Loucy (cell line): Measurements from ENCODE around the gene LPCAT2.

ENCODE experiments used
- H2AFZ ChIP-seq: fragments of 200-600 bp; sonication (generic); 2 replicates; pipeline ENCODE4 v1.6.0; 2016; ENCODE audit warnings: antibody characterized with exemption, mild to moderate bottlenecking, low read length, moderate library complexity
- H3F3A ChIP-seq: fragments of 200-600 bp; 2 replicates; pipeline ENCODE4 v1.6.0; 2016; ENCODE audit warnings: antibody characterized with exemption, low read depth, mild to moderate bottlenecking
- H3K27me3 ChIP-seq: fragments of 200-600 bp; sonication (generic); 2 replicates; pipeline ENCODE4 v1.6.1; 2014; ENCODE audit warnings: low read length, mild to moderate bottlenecking; ENCODE audit not compliant: insufficient read depth, poor library complexity, severe bottlenecking
- H3K36me3 ChIP-seq: fragments of 200-600 bp; sonication (generic); 2 replicates; pipeline ENCODE4 v1.6.1; 2016; ENCODE audit warnings: low read length; ENCODE audit not compliant: insufficient read depth
- H3K4me1 ChIP-seq: fragments of 200-600 bp; sonication (generic); 2 replicates; pipeline ENCODE4 v1.5.1; 2014; ENCODE audit warnings: low read length, mild to moderate bottlenecking; ENCODE audit not compliant: insufficient read depth, poor library complexity, severe bottlenecking
- H3K4me2 ChIP-seq: fragments of 200-600 bp; sonication (generic); 2 replicates; pipeline ENCODE4 v1.6.0; 2014; ENCODE audit warnings: antibody characterized with exemption, low read length, low read depth, mild to moderate bottlenecking; ENCODE audit not compliant: poor library complexity, severe bottlenecking
- H3K4me3 ChIP-seq: fragments of 200-600 bp; sonication (generic); 2 replicates; pipeline ENCODE4 v1.5.1; 2014; ENCODE audit warnings: low read length, mild to moderate bottlenecking, mixed read lengths; ENCODE audit not compliant: poor library complexity, severe bottlenecking
- H3K79me2 ChIP-seq: fragments of 200-600 bp; sonication (generic); 2 replicates; pipeline ENCODE4 v1.6.1; 2014; ENCODE audit warnings: low read length; ENCODE audit not compliant: insufficient read depth
- H3K9ac ChIP-seq: fragments of 200-600 bp; sonication (generic); 2 replicates; pipeline ENCODE4 v1.6.0; 2014; ENCODE audit warnings: mild to moderate bottlenecking, low read depth, low read length, moderate library complexity; ENCODE audit not compliant: poor library complexity, severe bottlenecking
- H3K9me2 ChIP-seq: fragments of 200-600 bp; sonication (generic); replicated peaks from 2 replicates; pipeline ENCODE4 v1.6.1; 2016; ENCODE audit warnings: low read depth, low read length, mixed read lengths
- H3K9me3 ChIP-seq: fragments of 200-600 bp; sonication (generic); 2 replicates; pipeline ENCODE4 v1.6.1; 2014; ENCODE audit warnings: mild to moderate bottlenecking, antibody characterized with exemption, low read length, low read depth; ENCODE audit not compliant: insufficient read depth
- H4K20me1 ChIP-seq: fragments of 200-600 bp; sonication (generic); 2 replicates; pipeline ENCODE4 v1.6.0; 2014; ENCODE audit warnings: antibody characterized with exemption, low read length, mild to moderate bottlenecking; ENCODE audit not compliant: insufficient read depth, poor library complexity, severe bottlenecking
- CTCF ChIP-seq: fragments of 200-600 bp; sonication (generic); conservative IDR thresholded peaks from 2 replicates; pipeline ENCODE4 v1.5.1; 2014; ENCODE audit warnings: mild to moderate bottlenecking, antibody characterized with exemption, low read length
- EZH2phosphoT487 ChIP-seq: fragments of 200-600 bp; IDR thresholded peaks from 2 replicates; pipeline ENCODE4 v1.6.1; 2018; ENCODE audit warnings: antibody characterized with exemption, mild to moderate bottlenecking, moderate library complexity, borderline replicate concordance

Gene LPCAT2

GRCh38 chr16:55478827-55479429, 29.9 kb upstream of the LPCAT2 start, which contains the start of gene MMP2:
Gene MMP2 (plus strand): TSS chr16:55479198. CDS start chr16:55479480, 282 bp downstream.
- no peak within 1 kb of the TSS for H3K9ac ChIP-seq

GRCh38 chr16:55479430-55480140, 29.3 kb upstream of the LPCAT2 start:
- H3K9me2 ChIP-seq, result no peaks in the 10 kb centered on the region
- TF ChIP-seq EZH2phosphoT487 (no peak), CTCF (no peak)
- no peak overlapping the region for H3K4me2 ChIP-seq
- H2AFZ ChIP-seq, result no peak overlapping the region
- no peaks in the 10 kb centered on the region for H3K9me3 ChIP-seq
- H3F3A ChIP-seq, result no peaks in the 10 kb centered on the region
- H4K20me1 ChIP-seq, result no peaks in the 10 kb centered on the region
- no peaks in the 10 kb centered on the region for H3K27me3 ChIP-seq
- no peak overlapping the region for H3K9ac ChIP-seq
- H3K4me3 ChIP-seq, result no peak overlapping the region
- H3K79me2 ChIP-seq, result no peaks in the 10 kb centered on the region
- H3K36me3 ChIP-seq, result no peaks in the 10 kb centered on the region
- H3K4me1 ChIP-seq, result no peaks in the 10 kb centered on the region

More at GRCh38 chr16:55478827-55479429, 29.9 kb upstream of the LPCAT2 start, which contains the start of gene MMP2:
- Histone ChIP-seq H3F3A (no peaks in the 10 kb centered on the region), H3K4me1 (no peaks in the 10 kb centered on the region), H3K9me3 (no peaks in the 10 kb centered on the region), H3K27me3 (no peaks in the 10 kb centered on the region), H3K79me2 (no peaks in the 10 kb centered on the region), H3K4me3 (no peak within 1 kb of the TSS), H3K36me3 (no peaks in the 10 kb centered on the region), H2AFZ (no peak within 1 kb of the TSS), H3K9me2 (no peaks in the 10 kb centered on the region), H3K4me2 (no peak within 1 kb of the TSS), H4K20me1 (no peaks in the 10 kb centered on the region)
- no peak for TF ChIP-seq CTCF
- no peak for TF ChIP-seq EZH2phosphoT487

- H2AFZ ChIP-seq, result no peak overlapping the region
- H4K20me1 ChIP-seq, result no peaks in the 10 kb centered on the region
- H3K4me2 ChIP-seq, result no peak overlapping the region
- no peak overlapping the region for H3K4me3 ChIP-seq
- H3K9me3 ChIP-seq, result no peaks in the 10 kb centered on the region
- no peaks in the 10 kb centered on the region for H3F3A ChIP-seq
- H3K79me2 ChIP-seq, result no peaks in the 10 kb centered on the region
- H3K27me3 ChIP-seq, result no peaks in the 10 kb centered on the region
- no peak overlapping the region for H3K9ac ChIP-seq
- TF ChIP-seq CTCF (no peak), EZH2phosphoT487 (no peak)
- H3K4me1 ChIP-seq, result no peaks in the 10 kb centered on the region
- no peaks in the 10 kb centered on the region for H3K9me2 ChIP-seq
- no peaks in the 10 kb centered on the region for H3K36me3 ChIP-seq
Measured at GRCh38 chr16:55480228-55480655, 28.6 kb upstream of the LPCAT2 start.
